ENCODE measurements around the gene FFAR3.

FFAR3 gene, protein sequence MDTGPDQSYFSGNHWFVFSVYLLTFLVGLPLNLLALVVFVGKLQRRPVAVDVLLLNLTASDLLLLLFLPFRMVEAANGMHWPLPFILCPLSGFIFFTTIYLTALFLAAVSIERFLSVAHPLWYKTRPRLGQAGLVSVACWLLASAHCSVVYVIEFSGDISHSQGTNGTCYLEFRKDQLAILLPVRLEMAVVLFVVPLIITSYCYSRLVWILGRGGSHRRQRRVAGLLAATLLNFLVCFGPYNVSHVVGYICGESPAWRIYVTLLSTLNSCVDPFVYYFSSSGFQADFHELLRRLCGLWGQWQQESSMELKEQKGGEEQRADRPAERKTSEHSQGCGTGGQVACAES

GRCh38 chr19:35357867-35358573, at the start of gene FFAR3:
Gene FFAR3, plus strand, starts transcription at chr19:35358460. Its CDS starts 431 bp downstream, at chr19:35358891.
- DNase-seq: no peak

GRCh38 chr19:35308910-35309309, 49.4 kb upstream of the FFAR3 start:
- DNase-seq: no peak

- no peak for DNase-seq
Measured at GRCh38 chr19:35309481-35310279, 48.6 kb upstream of the FFAR3 start.

DNA sequence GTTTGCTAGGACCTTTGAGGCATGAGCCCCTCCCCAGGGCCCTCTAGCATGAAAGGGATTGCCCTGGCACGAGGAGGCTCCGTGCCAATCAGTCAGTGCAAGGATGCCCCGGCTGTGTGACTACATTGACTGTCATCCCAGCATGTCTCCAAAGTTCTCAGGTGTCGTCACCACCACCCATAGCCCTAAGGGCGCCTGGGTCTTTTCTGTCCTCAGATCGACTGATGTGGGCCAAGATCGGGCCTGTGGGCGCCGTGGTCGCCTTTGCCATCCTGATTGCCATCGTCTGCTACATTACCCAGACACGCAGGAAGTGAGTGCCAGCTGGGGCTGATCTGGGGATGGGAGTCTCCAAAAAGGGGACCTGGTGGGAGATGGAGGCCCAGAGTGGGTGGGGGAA, 47.9 kb upstream of the FFAR3 start:
- DNase-seq: no peak

DNA sequence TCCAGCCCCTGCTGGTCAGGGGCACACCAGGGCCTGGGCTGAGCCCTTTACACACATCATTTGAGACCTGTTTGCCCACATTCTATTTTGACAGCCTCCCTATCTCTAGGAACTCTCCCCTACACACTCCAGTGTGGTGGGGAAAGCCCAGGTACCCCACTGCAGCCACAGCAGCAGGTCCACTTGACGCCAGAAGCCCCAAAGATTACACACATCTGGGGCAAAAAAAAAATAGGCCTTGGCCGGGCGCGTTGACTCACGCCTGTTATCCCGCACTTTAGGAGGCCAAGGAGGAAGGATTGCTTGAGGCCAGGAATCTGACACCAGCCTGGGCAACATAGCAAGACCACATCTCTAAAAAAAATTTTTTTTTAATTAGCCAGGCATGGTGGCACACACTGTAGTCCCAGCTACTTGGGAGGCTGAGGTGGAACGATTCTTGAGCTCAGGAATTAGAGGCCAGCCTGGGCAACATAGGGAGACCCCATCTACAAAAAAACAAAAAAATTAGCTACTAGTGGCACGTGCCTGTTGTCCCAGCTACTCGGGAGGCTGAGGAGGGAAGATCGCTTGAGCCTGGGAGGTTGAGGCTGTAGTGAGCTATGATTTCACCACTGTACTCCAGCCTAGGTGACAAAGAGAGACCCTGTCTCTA, 47.3 kb upstream of the FFAR3 start:
- no peak for DNase-seq

DNA sequence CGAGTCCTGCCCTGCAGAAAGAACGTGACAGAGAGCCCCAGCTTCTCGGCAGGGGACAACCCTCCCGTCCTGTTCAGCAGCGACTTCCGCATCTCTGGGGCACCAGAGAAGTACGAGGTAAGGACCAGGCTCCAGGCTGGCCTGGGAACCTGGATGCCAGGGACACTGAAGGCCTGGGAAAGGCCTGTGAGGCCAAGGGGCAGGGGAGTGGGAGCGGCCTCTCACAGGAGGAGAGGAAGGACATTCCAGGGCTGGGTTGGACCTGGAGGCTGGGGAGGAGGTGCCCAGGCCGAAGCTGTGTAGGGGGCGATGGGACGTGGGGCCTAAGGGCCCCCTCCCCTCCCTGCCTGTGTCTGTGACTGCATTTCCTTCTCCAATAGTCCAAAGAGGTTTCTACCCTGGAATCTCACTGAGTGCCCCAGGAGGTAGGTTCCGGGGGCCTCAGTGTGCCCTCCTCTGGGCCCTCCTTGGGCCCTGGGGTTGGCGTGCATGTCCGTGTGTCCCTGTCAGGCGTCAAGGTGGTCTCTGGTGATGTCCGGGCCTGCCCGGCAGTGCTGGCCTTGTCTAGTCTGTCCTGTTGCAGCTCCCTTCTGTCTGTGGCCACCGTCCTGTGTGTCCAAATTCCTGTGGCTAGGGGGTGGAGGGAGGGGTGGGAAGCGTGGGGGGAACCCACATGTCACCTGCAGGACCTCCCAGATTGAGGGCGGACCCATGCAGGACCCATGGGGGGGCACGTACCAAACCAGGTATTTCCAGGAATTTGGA, 46.2 kb upstream of the FFAR3 start:
- DNase-seq: no peak

- DNase-seq: no peak
Measured at GRCh38 chr19:35313587-35313986, 44.7 kb upstream of the FFAR3 start.

GRCh38 chr19:35314031-35314430, 44.2 kb upstream of the FFAR3 start:
- DNase-seq: no peak

DNA sequence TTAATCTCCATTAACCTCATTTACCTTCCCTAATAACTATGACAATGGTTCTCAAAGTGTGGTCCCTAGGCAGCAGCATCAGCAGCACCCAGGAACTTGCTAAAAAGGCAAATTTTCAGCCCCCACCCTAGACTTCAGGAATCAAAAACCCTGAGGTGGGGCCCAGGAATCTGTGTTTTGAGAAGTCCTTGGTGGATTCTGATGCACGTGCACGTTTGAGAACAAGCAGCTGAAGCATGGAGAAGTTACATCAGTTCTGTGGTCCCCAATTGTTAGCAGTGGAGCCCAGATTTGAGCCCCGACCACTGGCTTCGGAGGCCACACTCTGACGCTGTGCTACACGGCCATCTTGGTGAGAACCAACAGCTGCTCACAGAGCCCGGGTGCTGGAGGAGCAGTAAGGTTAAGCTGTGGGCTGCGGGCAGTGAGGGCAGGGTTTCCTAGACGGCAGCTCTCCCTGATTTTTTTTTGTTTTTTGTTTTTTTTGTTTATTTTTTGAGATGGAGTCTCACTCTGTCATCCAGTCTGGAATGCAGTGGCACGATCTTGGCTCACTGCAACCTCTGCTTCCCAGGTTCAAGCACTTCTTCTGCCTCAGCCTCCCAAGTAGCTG, 43.3 kb upstream of the FFAR3 start:
- DNase-seq: no peak

- DNase-seq: no peak
Measured at GRCh38 chr19:35315883-35316282, 42.4 kb upstream of the FFAR3 start.

DNA sequence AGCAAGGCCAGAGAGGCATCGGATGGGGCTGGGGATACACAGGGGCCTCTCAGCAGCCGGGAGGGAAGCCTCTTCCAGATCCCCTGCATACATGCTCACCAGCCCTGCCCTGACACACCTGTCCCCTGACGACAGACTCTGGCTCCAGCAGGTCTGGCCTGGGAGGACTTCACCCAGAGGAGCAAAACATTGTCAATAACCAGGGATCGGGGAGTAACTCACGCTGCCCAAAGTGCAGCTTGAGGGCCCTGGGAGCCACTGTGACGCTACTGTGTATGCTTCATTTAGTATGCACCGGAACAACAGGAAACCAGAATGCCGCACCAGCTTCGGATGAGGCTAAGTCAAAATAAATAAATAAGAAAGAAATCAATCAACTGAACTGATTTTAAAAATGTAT, 41.7 kb upstream of the FFAR3 start:
- no peak for DNase-seq

DNA sequence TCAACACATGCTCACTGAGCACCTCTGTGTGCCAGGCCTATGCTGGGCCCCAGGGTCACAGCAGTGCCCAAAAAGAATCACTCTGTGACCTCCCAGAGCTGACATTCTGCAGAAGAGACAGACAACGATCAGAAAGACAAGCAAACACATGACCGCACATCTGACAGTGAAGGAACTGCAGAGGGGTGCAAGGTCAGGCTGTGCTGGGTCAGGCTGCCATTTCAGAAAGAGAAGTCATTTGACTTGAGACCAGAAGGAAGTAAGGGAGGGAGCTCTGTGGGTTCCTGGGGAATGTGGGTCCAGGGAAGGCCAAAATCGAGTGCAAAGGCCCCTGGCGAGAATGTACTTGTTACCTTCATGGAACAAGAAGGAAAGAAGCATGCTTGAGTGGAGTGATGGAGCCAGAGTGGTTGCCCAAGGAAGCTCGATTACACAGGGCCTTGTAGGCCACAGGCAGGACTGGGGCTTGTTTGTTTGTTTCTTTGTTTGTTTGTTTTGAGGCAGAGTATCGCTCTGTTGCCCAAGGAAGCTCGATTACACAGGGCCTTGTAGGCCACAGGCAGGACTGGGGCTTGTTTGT, 40.7 kb upstream of the FFAR3 start:
- no peak for DNase-seq

GRCh38 chr19:35318679-35319448, 39.4 kb upstream of the FFAR3 start:
- DNase-seq: no peak

- no peak for DNase-seq
Measured at GRCh38 chr19:35320065-35320713, 38.1 kb upstream of the FFAR3 start.

DNA sequence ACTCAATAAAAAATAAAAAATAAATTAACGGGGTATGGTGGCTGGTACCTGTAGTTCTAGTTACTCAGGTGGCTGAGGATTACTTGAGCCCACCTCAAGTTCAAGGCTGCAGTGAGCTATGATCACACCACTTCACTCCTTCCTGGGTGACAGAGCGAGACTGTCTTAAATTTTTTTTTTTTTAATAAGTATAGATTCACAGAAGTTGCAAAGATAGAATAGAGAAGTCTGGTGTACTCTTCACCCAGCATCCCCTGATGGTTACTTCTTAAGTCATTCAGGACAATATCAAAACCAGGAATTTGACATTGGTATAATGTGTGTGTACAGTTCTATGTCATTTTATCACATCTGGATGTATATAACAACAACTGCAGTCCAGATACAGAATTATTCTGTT, 37.0 kb upstream of the FFAR3 start:
- DNase-seq: no peak

- DNase-seq: no peak
Measured at GRCh38 chr19:35322014-35322413, 36.2 kb upstream of the FFAR3 start.

DNA sequence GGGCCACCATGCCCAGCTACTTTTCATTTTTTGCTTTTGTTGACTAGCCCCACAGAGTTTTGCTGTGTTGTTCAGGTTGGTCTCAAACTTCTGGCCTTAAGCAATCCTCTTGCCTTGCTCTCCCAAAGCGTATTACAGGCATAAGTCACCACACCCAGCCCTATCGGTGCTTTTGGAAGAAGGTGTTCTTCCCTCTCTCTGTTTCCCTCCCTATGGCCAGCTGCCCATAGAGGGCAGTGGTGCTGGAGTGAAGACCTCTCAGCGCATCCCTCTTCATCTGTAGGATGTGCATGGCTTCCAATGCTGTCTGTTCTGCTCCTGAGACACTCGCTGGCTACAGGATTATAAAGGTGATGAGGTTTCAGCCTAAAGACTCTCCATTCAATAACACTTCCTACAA, 30.6 kb upstream of the FFAR3 start:
- DNase-seq: no peak

DNA sequence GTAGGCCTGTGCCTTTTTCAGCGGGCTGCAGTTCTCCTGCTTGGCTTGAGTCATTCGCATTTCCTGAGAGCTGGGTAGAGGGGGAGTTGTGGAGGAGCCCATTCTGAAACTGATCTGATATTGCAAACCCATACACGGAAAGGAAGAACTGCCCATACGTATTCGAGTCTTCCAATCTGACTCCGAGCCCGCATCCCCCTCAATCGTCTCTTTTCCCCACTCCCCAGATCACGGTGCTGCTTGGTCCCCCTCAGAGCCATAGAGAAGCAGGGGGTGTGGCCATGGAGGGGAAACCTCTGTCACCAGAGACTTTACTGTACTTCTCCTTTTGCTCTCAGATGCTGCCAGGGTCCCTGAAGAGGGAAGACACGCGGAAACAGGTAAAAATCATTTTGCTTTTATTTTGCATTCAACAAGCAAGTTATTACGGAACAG, 29.4 kb upstream of the FFAR3 start, which contains the start of gene CD22:
Gene CD22, plus strand, starts transcription at position 337 of the 435 bp plus-strand sequence. CDS start 2,854 bp downstream, outside the sequence.
- no peak for DNase-seq

- DNase-seq: no peak
Measured at GRCh38 chr19:35329323-35329722, 28.9 kb upstream of the FFAR3 start.

DNA sequence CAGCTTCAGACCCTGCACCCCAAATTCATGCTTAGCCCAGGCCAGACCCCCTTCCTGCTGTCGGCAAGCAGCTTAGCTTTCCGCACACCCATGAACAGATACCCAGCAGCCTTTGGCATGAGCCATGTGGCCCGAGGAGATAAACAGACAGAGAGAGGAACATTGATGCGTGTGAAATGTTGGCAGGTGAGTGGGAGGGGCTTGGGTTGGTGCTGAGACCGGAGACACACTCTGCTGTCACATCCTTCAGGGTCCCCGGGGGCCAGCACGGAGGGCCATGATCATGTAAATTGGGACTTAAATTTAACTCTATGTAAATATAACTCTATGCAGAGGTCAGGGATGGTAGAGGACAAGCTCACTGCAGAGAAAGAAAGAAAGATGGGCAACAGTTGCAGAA, 27.8 kb upstream of the FFAR3 start:
- no peak for DNase-seq
